GM23248 (cell line): ENCODE measurements around the gene RTCA.

Source experiments
- EZH2 ChIP-seq: fragments of 200-600 bp; sonication (generic); IDR thresholded peaks from 2 replicates; pipeline ENCODE4 v1.6.1; 2018; ENCODE audit warnings: antibody characterized with exemption, mild to moderate bottlenecking; ENCODE audit not compliant: insufficient read depth, poor library complexity, severe bottlenecking
- EZH2phosphoT487 ChIP-seq: fragments of 200-600 bp; sonication (generic); IDR thresholded peaks from 2 replicates; pipeline ENCODE4 v1.6.1; 2018; ENCODE audit warnings: antibody characterized with exemption, moderate library complexity, mild to moderate bottlenecking, low read depth; ENCODE audit not compliant: insufficient read depth

- TF ChIP-seq EZH2 = no peak
- TF ChIP-seq EZH2phosphoT487 = no peak
These were observed 16.9 kb upstream of the RTCA start for GRCh38 chr1:100249155-100249536.
